Endothelial cell of umbilical vein (primary cell): ENCODE results near the gene RTN4R.

Experiments
- CTCF ChIP-seq, 2 donors: IDR thresholded peaks; 1 replicate in 1 of 2; 2 replicates in 1 of 2; pipeline ENCODE4 v1.5.1; 2011; ENCODE audit warnings: low read length in 2 of 2, mild to moderate bottlenecking in 2 of 2, moderate library complexity in 2 of 2, control low read depth in 1 of 2, inconsistent platforms in 1 of 2, low read depth in 1 of 2; ENCODE audit not compliant: insufficient read depth in 1 of 2; ENCODE audit errors: extremely low read depth in 1 of 2
- EZH2 ChIP-seq: IDR thresholded peaks from 2 replicates; pipeline ENCODE4 v1.6.1; 2012; ENCODE audit warnings: borderline replicate concordance, low read depth, mild to moderate bottlenecking, moderate library complexity, low read length, inconsistent platforms; ENCODE audit not compliant: severe bottlenecking
- FOS ChIP-seq: IDR thresholded peaks from 2 replicates; pipeline ENCODE4 v1.6.1; 2011; ENCODE audit warnings: mild to moderate bottlenecking, low read length, moderate library complexity, borderline replicate concordance; ENCODE audit not compliant: insufficient read depth
- GATA2 ChIP-seq: IDR thresholded peaks from 2 replicates; pipeline ENCODE4 v1.7.0; 2011; ENCODE audit warnings: low read depth, mild to moderate bottlenecking, moderate library complexity, mixed read lengths, low read length; ENCODE audit not compliant: insufficient read length, insufficient read depth
- JUN ChIP-seq: IDR thresholded peaks from 2 replicates; pipeline ENCODE4 v1.6.1; 2011; ENCODE audit warnings: borderline replicate concordance, low read depth; ENCODE audit not compliant: insufficient read length, insufficient read depth
- MYC ChIP-seq: IDR thresholded peaks from one replicate; pipeline ENCODE4 v1.6.1; 2011; ENCODE audit warnings: mild to moderate bottlenecking, low read depth, low read length
- POLR2A ChIP-seq: IDR thresholded peaks from 2 replicates; pipeline ENCODE4 v1.6.1; 2012; ENCODE audit warnings: low read depth, mild to moderate bottlenecking, control low read depth, low read length
- POLR2AphosphoS5 ChIP-seq: IDR thresholded peaks from 2 replicates; pipeline ENCODE4 v1.6.1; 2012; ENCODE audit warnings: low read depth, mild to moderate bottlenecking, control low read depth, low read length, moderate library complexity; ENCODE audit not compliant: insufficient read depth
- TF ChIP-seq, protein P1 (sequence below): IDR thresholded peaks from 2 replicates; pipeline ENCODE4 v1.6.1; 2011; ENCODE audit not compliant: insufficient read depth, insufficient read length

GRCh38 chr22:20221421-20222340 lies 46.4 kb downstream of the RTN4R start:
- TF ChIP-seq CTCF (IDR thresholded peaks at IDR 0.05; ENCODE audit: extremely low read depth in 1 of 2, insufficient read depth in 1 of 2, low read depth in 1 of 2, low read length in 2 of 2), result no peak
- no peak for TF ChIP-seq EZH2
- TF ChIP-seq MYC, result no peak
- TF ChIP-seq POLR2A, result no peak
- TF ChIP-seq POLR2AphosphoS5, result no peak
- no peak for TF ChIP-seq JUN
- TF ChIP-seq GATA2, result no peak
- no peak for TF ChIP-seq FOS
- TF ChIP-seq, protein P1, sequence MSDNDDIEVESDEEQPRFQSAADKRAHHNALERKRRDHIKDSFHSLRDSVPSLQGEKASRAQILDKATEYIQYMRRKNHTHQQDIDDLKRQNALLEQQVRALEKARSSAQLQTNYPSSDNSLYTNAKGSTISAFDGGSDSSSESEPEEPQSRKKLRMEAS, result no peak
